LNCaP clone FGC (cell line): ENCODE measurements around the gene COL8A2.

Experiments used
- DNase-seq: peaks from one replicate; pipeline ENCODE4 v3.0.0-alpha.2; 2011; ENCODE audit warnings: low read depth
- H3K4me3 ChIP-seq: 2 replicates; pipeline ENCODE4 v1.5.1; 2011; ENCODE audit warnings: mild to moderate bottlenecking, low read depth, low read length, control low read depth
- CTCF ChIP-seq: IDR thresholded peaks from 2 replicates; pipeline ENCODE4 v1.5.1; 2012; ENCODE audit warnings: mild to moderate bottlenecking; ENCODE audit not compliant: control insufficient read depth, insufficient read depth; ENCODE audit errors: extremely low read depth

COL8A2 gene

GRCh38 chr1:36128126-36128904 is 3.3 kb upstream of the COL8A2 start:
- no peak for DNase-seq
- H3K4me3 ChIP-seq, result no peak overlapping the region
- TF ChIP-seq CTCF, result no peak

- no peak overlapping the region for H3K4me3 ChIP-seq
- no peak for TF ChIP-seq CTCF
- no peak for DNase-seq
Measured at GRCh38 chr1:36126797-36127500, 1.9 kb upstream of the COL8A2 start.

- no peak overlapping the region for H3K4me3 ChIP-seq
- no peak for TF ChIP-seq CTCF
- no peak for DNase-seq
Measured at GRCh38 chr1:36126005-36126716, 1.1 kb upstream of the COL8A2 start.

GRCh38 chr1:36124404-36125128 is 456 bp downstream of the COL8A2 start:
- DNase-seq, result no peak
- H3K4me3 ChIP-seq, result no peak overlapping the region

GRCh38 chr1:36123356-36123755 is 1.7 kb downstream of the COL8A2 start:
- H3K4me3 ChIP-seq, result no peak overlapping the region
- DNase-seq, result no peak
- no peak for TF ChIP-seq CTCF

More at GRCh38 chr1:36124404-36125128, 456 bp downstream of the COL8A2 start:
- no peak for TF ChIP-seq CTCF
